Skin epidermis (tissue), 12 donors: ENCODE results near the gene NOS1AP.
A peak's percentile ranks its signal among the peaks of the same experiment; 100 is the strongest.

Source experiments
- H3K27ac ChIP-seq, 21 experiments: fragments of 200-600 bp; sonication (generic) in 11 of 21; one replicate each; pipeline ENCODE4 v1.5.0; 2020; ENCODE audit warnings: mild to moderate bottlenecking in 3 of 21, inconsistent platforms in 2 of 21, moderate library complexity in 2 of 21
- H3K4me3 ChIP-seq, 7 experiments: fragments of 200-600 bp; sonication (generic) in 2 of 7; one replicate each; pipeline ENCODE4 v1.5.0; 2020; ENCODE audit warnings: inconsistent platforms in 2 of 7, mild to moderate bottlenecking in 2 of 7, moderate library complexity in 1 of 7

Gene NOS1AP

GRCh38 chr1:162366671-162367070 is 297.2 kb downstream of the NOS1AP start:
- Histone ChIP-seq H3K27ac (peak overlapping the region in 1 of 21 experiments; percentile 76), H3K4me3 (peak overlapping the region; percentile 15 to 46 (median 28))

GRCh38 chr1:162367073-162367472 is 297.6 kb downstream of the NOS1AP start:
- Histone ChIP-seq H3K27ac (peak overlapping the region in 1 of 21 experiments; percentile 76), H3K4me3 (peak overlapping the region; percentile 15 to 46 (median 28))

- H3K4me3 ChIP-seq: no peak overlapping the region
- peak overlapping the region in 1 of 21 experiments; percentile 76 for H3K27ac ChIP-seq
Observed at GRCh38 chr1:162367772-162368171, 298.3 kb downstream of the NOS1AP start.

- Histone ChIP-seq H3K4me3 (no peak overlapping the region), H3K27ac (no peak overlapping the region)
Observed at GRCh38 chr1:162368451-162368850, 299.0 kb downstream of the NOS1AP start.

GRCh38 chr1:162369571-162369970 is 300.1 kb downstream of the NOS1AP start:
- Histone ChIP-seq H3K4me3 (no peak overlapping the region), H3K27ac (no peak overlapping the region)

- no peak overlapping the region for H3K27ac ChIP-seq
- H3K4me3 ChIP-seq: no peak overlapping the region
Observed at GRCh38 chr1:162370161-162370560, 300.7 kb downstream of the NOS1AP start.

GRCh38 chr1:162370721-162371120 is 301.2 kb downstream of the NOS1AP start:
- H3K4me3 ChIP-seq: no peak overlapping the region
- H3K27ac ChIP-seq: no peak overlapping the region

GRCh38 chr1:162371611-162372010 is 302.1 kb downstream of the NOS1AP start:
- no peak overlapping the region for H3K4me3 ChIP-seq
- peak overlapping the region in 1 of 21 experiments; percentile 24 for H3K27ac ChIP-seq

- no peak overlapping the region for H3K4me3 ChIP-seq
- H3K27ac ChIP-seq: peak overlapping the region in 1 of 21 experiments; percentile 24
Observed at GRCh38 chr1:162372159-162373071, 302.9 kb downstream of the NOS1AP start.

- Histone ChIP-seq H3K27ac (no peak overlapping the region), H3K4me3 (no peak overlapping the region)
Observed at GRCh38 chr1:162373072-162373427, 303.6 kb downstream of the NOS1AP start.

- Histone ChIP-seq H3K27ac (no peak overlapping the region), H3K4me3 (no peak overlapping the region)
Observed at GRCh38 chr1:162373541-162374260, 304.2 kb downstream of the NOS1AP start.

GRCh38 chr1:162374406-162374805 is 304.9 kb downstream of the NOS1AP start:
- no peak overlapping the region for H3K4me3 ChIP-seq
- H3K27ac ChIP-seq: no peak overlapping the region

GRCh38 chr1:162375463-162375862 is 306.0 kb downstream of the NOS1AP start:
- Histone ChIP-seq H3K4me3 (no peak overlapping the region), H3K27ac (no peak overlapping the region)

- Histone ChIP-seq H3K4me3 (no peak within 1 kb of the TSS), H3K27ac (no peak within 1 kb of the TSS)
Observed at GRCh38 chr1:162376691-162377090, 307.2 kb downstream of the NOS1AP start, which contains the start of gene SPATA46. Gene SPATA46, minus strand, starts transcription at chr1:162376854. Its CDS starts 64 bp downstream, at chr1:162376790.

GRCh38 chr1:162380061-162380846 is 310.8 kb downstream of the NOS1AP start:
- no peak overlapping the region for H3K4me3 ChIP-seq
- no peak overlapping the region for H3K27ac ChIP-seq

- no peak within 1 kb of the TSS for H3K4me3 ChIP-seq
- H3K27ac ChIP-seq: peak within 1 kb of the TSS in 11 of 21 experiments; percentile 11 to 82 (median 60)
Observed at GRCh38 chr1:162381383-162381782, 311.9 kb downstream of the NOS1AP start, which contains the start of gene C1orf226. Gene C1orf226, plus strand, starts transcription at chr1:162381728. Its CDS starts 174 bp downstream, at chr1:162381902.

- H3K27ac ChIP-seq: peak overlapping the region in 11 of 21 experiments; percentile 11 to 82 (median 60)
Observed at GRCh38 chr1:162381941-162382750, 312.7 kb downstream of the NOS1AP start.

GRCh38 chr1:162383091-162383490 is 313.6 kb downstream of the NOS1AP start:
- H3K4me3 ChIP-seq: no peak overlapping the region

More at GRCh38 chr1:162381941-162382750, 312.7 kb downstream of the NOS1AP start:
- H3K4me3 ChIP-seq: no peak overlapping the region

GRCh38 chr1:162383516-162383915 is 314.0 kb downstream of the NOS1AP start:
- no peak overlapping the region for H3K4me3 ChIP-seq
- no peak overlapping the region for H3K27ac ChIP-seq

More at GRCh38 chr1:162383091-162383490, 313.6 kb downstream of the NOS1AP start:
- H3K27ac ChIP-seq: no peak overlapping the region
